Astrocyte (in vitro differentiated cells and primary cell): ENCODE data around the gene UMOD.

Experiments used
- CTCF ChIP-seq: IDR thresholded peaks from 2 replicates; pipeline ENCODE4 v1.5.1; 2011; ENCODE audit warnings: low read depth, mild to moderate bottlenecking, inconsistent platforms, low read length, moderate library complexity; ENCODE audit not compliant: insufficient read depth
- EZH2 ChIP-seq: IDR thresholded peaks from 2 replicates; pipeline ENCODE4 v1.6.1; 2012; ENCODE audit warnings: mild to moderate bottlenecking, low read length, inconsistent platforms; ENCODE audit not compliant: insufficient read depth

- TF ChIP-seq CTCF: no peak
- no peak for TF ChIP-seq EZH2
Observed at GRCh38 chr16:20391045-20391444, 38.5 kb upstream of the UMOD start.
